HCT116 (cell line): ENCODE measurements around the gene SIRT7.

Experiments
- CTCF ChIP-seq, 3 experiments: fragments of 200-600 bp in 1 of 3; sonication (generic) in 1 of 3; IDR thresholded peaks in 2 of 3; conservative IDR thresholded peaks in 1 of 3; 2 replicates each; pipeline ENCODE4 v1.5.1; 2012 to 2017; ENCODE audit warnings: low read depth in 2 of 3, low read length in 2 of 3, antibody characterized with exemption in 1 of 3, borderline replicate concordance in 1 of 3, control low read depth in 1 of 3, mild to moderate bottlenecking in 1 of 3, mixed read lengths in 1 of 3, mixed run types in 1 of 3, moderate library complexity in 1 of 3; ENCODE audit not compliant: insufficient read depth in 1 of 3
- EZH2phosphoT487 ChIP-seq: fragments of 200-600 bp; IDR thresholded peaks from 2 replicates; pipeline ENCODE4 v1.6.1; 2018; ENCODE audit warnings: antibody characterized with exemption, borderline replicate concordance
- POLR2AphosphoS5 ChIP-seq: IDR thresholded peaks from 2 replicates; pipeline ENCODE4 v1.6.1; 2011; ENCODE audit warnings: mild to moderate bottlenecking, low read depth, low read length, moderate library complexity
- SRF ChIP-seq: IDR thresholded peaks from 2 replicates; pipeline ENCODE4 v1.6.1; 2012; ENCODE audit warnings: low read depth

DNA sequence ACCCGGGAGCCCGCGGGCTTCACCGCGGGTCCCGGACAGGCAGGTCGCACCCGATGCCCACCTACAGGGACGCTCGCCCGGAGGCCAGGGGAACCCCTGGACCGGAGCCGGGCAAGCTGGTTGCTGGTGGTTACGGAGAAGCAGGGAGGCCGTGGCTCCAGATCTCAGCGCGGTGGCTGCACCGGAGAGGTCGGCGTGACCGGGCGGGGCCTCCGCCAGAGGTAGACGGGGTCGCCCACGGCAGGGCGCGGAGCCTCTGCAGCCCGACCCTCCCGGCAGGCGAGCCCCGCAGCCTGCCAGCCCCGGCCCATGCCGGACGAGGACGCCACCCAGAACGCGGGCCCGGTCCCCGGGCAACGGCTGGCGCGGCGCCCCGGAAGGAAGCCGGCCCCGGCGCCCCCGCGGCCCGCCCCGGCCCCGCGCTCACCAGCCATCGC lies 7.1 kb downstream of the SIRT7 start:
- no peak for TF ChIP-seq CTCF (IDR thresholded peaks at IDR 0.05 in 2 of 3, conservative IDR thresholded peaks at IDR 0.05 in 1 of 3; ENCODE audit: borderline replicate concordance in 1 of 3, insufficient read depth in 1 of 3, low read depth in 2 of 3, low read length in 2 of 3)
- no peak for TF ChIP-seq EZH2phosphoT487
- TF ChIP-seq SRF: no peak
- TF ChIP-seq POLR2AphosphoS5: no peak
